Lower lobe of right lung (tissue), 2 donors: ENCODE results near the gene SLC6A19. TPM values are rescaled to one million over a fixed set of nuclear protein-coding genes. Genes with fewer than 3 reads are reported as not detected.
A peak's percentile ranks its signal among the peaks of the same experiment; 100 is the strongest.

ENCODE experiments used
- ATAC-seq, 2 donors: fragments of 200-7000 bp; cut with Tn5 transposase; one replicate each; pipeline ENCODE4 v1.9.1; 2020 to 2022; ENCODE audit warnings: mild to moderate bottlenecking in 2 of 2, moderate library complexity in 2 of 2
- DNase-seq: peaks from one replicate; pipeline ENCODE4 v3.0.0-alpha.2; 2020
- H3K27ac ChIP-seq: fragments of 200-600 bp; one replicate; pipeline ENCODE4 v1.8.0; 2022
- H3K27me3 ChIP-seq: fragments of 200-600 bp; one replicate; pipeline ENCODE4 v1.8.0; 2022; ENCODE audit warnings: low read depth
- H3K36me3 ChIP-seq: fragments of 200-600 bp; one replicate; pipeline ENCODE4 v1.8.0; 2022; ENCODE audit warnings: mild to moderate bottlenecking
- H3K4me1 ChIP-seq: fragments of 200-600 bp; one replicate; pipeline ENCODE4 v1.8.0; 2022
- H3K4me3 ChIP-seq: fragments of 200-600 bp; one replicate; pipeline ENCODE4 v1.8.0; 2022; ENCODE audit warnings: mild to moderate bottlenecking
- H3K9me3 ChIP-seq: fragments of 200-600 bp; one replicate; pipeline ENCODE4 v1.8.0; 2022
- CTCF ChIP-seq: fragments of 200-600 bp; IDR thresholded peaks from one replicate; pipeline ENCODE4 v1.8.0; 2022; ENCODE audit warnings: antibody characterized with exemption, mild to moderate bottlenecking
- intact Hi-C: fragments of 100-400 bp; cut with DNase I; formaldehyde crosslinking; loops from one replicate; pipeline ENCODE4 v1.11.0; 2022
- total RNA-seq: library from RNA; stranded (reverse); fragmentation: NEBNext Ultra II Directional; extraction: Animal tissue kit (Norgen Biotek cat#: 25700); gene quantifications from one replicate; pipeline ENCODE4 v1.2.1, GENCODE V29; 2021
- donor health status: DM: no; HTN: yes; CAD: no; lungs with severe emphysema.

The SLC6A19 gene
- total RNA-seq, 1 donor from 2014 or later: not detected

- peaks cover 11% of the 10 kb centered on the region for H3K4me1 ChIP-seq
- TF ChIP-seq CTCF: no peak
- no peaks in the 10 kb centered on the region for H3K9me3 ChIP-seq
- peaks cover 22% of the 10 kb centered on the region for H3K27me3 ChIP-seq
- no peak for ATAC-seq
- no peak overlapping the region for H3K4me3 ChIP-seq
- H3K36me3 ChIP-seq: no peaks in the 10 kb centered on the region
- no peak overlapping the region for H3K27ac ChIP-seq
- DNase-seq: no peak
- intact Hi-C loops: no loop called here
These were observed 11.1 kb upstream of the SLC6A19 start for GRCh38 chr5:1190278-1190677.

GRCh38 chr5:1190837-1191239 is 10.6 kb upstream of the SLC6A19 start:
- H3K27me3 ChIP-seq: peaks cover 22% of the 10 kb centered on the region

GRCh38 chr5:1192971-1193590 is 8.3 kb upstream of the SLC6A19 start:
- H3K27ac ChIP-seq: no peak overlapping the region
- intact Hi-C loops: no loop called here
- H3K4me3 ChIP-seq: no peak overlapping the region
- TF ChIP-seq CTCF: no peak
- ATAC-seq: no peak
- peaks cover 21% of the 10 kb centered on the region for H3K27me3 ChIP-seq
- no peak for DNase-seq
- H3K36me3 ChIP-seq: no peaks in the 10 kb centered on the region
- H3K4me1 ChIP-seq: no peaks in the 10 kb centered on the region
- H3K9me3 ChIP-seq: no peaks in the 10 kb centered on the region

More at GRCh38 chr5:1190837-1191239, 10.6 kb upstream of the SLC6A19 start:
- no peak for TF ChIP-seq CTCF
- DNase-seq (peak; percentile 39), ATAC-seq (no peak)
- Histone ChIP-seq H3K27ac (no peak overlapping the region), H3K4me1 (peaks cover 6% of the 10 kb centered on the region), H3K9me3 (no peaks in the 10 kb centered on the region), H3K36me3 (no peaks in the 10 kb centered on the region), H3K4me3 (no peak overlapping the region)
- intact Hi-C loops: no loop called here

GRCh38 chr5:1193591-1193985 is 7.8 kb upstream of the SLC6A19 start:
- TF ChIP-seq CTCF: no peak
- H3K4me3 ChIP-seq: no peak overlapping the region
- H3K27ac ChIP-seq: no peak overlapping the region
- intact Hi-C loops: no loop called here
- H3K27me3 ChIP-seq: peaks cover 22% of the 10 kb centered on the region
- no peaks in the 10 kb centered on the region for H3K4me1 ChIP-seq
- DNase-seq: peak; percentile 48
- ATAC-seq: no peak
- no peaks in the 10 kb centered on the region for H3K36me3 ChIP-seq
- no peaks in the 10 kb centered on the region for H3K9me3 ChIP-seq

- Histone ChIP-seq H3K27ac (no peak overlapping the region), H3K36me3 (no peaks in the 10 kb centered on the region), H3K4me1 (no peaks in the 10 kb centered on the region), H3K27me3 (peaks cover 16% of the 10 kb centered on the region), H3K4me3 (no peak overlapping the region), H3K9me3 (no peaks in the 10 kb centered on the region)
- ATAC-seq (no peak), DNase-seq (no peak)
- no peak for TF ChIP-seq CTCF
- intact Hi-C loops: no loop called here
These were observed 7.0 kb upstream of the SLC6A19 start for GRCh38 chr5:1194378-1194777.
